Esophagus squamous epithelium (tissue), 5 donors: ENCODE measurements around the gene IRS1. TPM values are rescaled to one million over a fixed set of nuclear protein-coding genes. Genes with fewer than 3 reads are reported as not detected.
A peak's percentile ranks its signal among the peaks of the same experiment; 100 is the strongest.

Source experiments
- DNase-seq: peaks from one replicate; lab custom pipeline; 2025; lab: John Stamatoyannopoulos, UW
- H3K27ac ChIP-seq, 4 donors: fragments of 200-600 bp; sonication (generic); one replicate each; pipeline ENCODE4 v1.5.1; 2016 to 2019; ENCODE audit warnings: mild to moderate bottlenecking in 1 of 4
- H3K27me3 ChIP-seq, 4 donors: fragments of 200-600 bp; sonication (generic); 1 replicate in 3 of 4; 2 replicates in 1 of 4; pipeline versions ENCODE4 v1.5.1 to v1.6.0; 2017 to 2021; ENCODE audit warnings: antibody characterized with exemption in 1 of 4
- H3K36me3 ChIP-seq, 3 donors: fragments of 200-600 bp; sonication (generic); one replicate each; pipeline ENCODE4 v1.5.1; 2016 to 2019
- H3K4me1 ChIP-seq, 3 donors: fragments of 200-600 bp; sonication (generic); one replicate each; pipeline ENCODE4 v1.5.1; 2017 to 2019
- H3K4me3 ChIP-seq, 4 donors: fragments of 200-600 bp; sonication (generic); 1 replicate in 3 of 4; 2 replicates in 1 of 4; pipeline ENCODE4 v1.5.1; 2016 to 2019; ENCODE audit warnings: mild to moderate bottlenecking in 2 of 4, moderate library complexity in 1 of 4
- H3K9me3 ChIP-seq, 3 donors: fragments of 200-600 bp; sonication (generic); one replicate each; pipeline ENCODE4 v1.5.1; 2016 to 2019
- POLR2A ChIP-seq, 4 donors: fragments of 450-650 bp; IDR thresholded peaks; one replicate each; pipeline ENCODE4 v1.6.1; 2017; ENCODE audit warnings: antibody characterized with exemption in 4 of 4, mild to moderate bottlenecking in 4 of 4, moderate library complexity in 3 of 4
- WGBS, 2 donors: methylation state at CpG; one replicate each; pipeline ENCODE4 v1.1.5; 2018; 5-methylcytosine and 5-hydroxymethylcytosine counted together
- intact Hi-C: fragments of 100-400 bp; cut with DNase I; formaldehyde crosslinking; loops from one replicate; pipeline ENCODE4 v1.15.0; 2022
- total RNA-seq, 4 donors: library from RNA; depleted of rRNA; stranded (reverse); fragments of >200 nt; gene quantifications; one replicate each; pipeline ENCODE4 v1.1.0, GENCODE V29; 2016
- TF ChIP-seq, protein P1 (sequence below), 6 experiments: fragments of 450-650 bp in 4 of 6; fragments of 200-600 bp in 2 of 6; sonication (generic) in 2 of 6; IDR thresholded peaks; one replicate each; pipeline ENCODE4 v1.5.1; 2016 to 2019; ENCODE audit warnings: antibody characterized with exemption in 6 of 6, mild to moderate bottlenecking in 4 of 6, moderate library complexity in 4 of 6
- donor health status: DM: yes; HTN: yes; CAD: no.

Gene IRS1
- total RNA-seq, 4 donors from 2014 or later = 3.5 to 20.5 (median 14.2) TPM

DNA sequence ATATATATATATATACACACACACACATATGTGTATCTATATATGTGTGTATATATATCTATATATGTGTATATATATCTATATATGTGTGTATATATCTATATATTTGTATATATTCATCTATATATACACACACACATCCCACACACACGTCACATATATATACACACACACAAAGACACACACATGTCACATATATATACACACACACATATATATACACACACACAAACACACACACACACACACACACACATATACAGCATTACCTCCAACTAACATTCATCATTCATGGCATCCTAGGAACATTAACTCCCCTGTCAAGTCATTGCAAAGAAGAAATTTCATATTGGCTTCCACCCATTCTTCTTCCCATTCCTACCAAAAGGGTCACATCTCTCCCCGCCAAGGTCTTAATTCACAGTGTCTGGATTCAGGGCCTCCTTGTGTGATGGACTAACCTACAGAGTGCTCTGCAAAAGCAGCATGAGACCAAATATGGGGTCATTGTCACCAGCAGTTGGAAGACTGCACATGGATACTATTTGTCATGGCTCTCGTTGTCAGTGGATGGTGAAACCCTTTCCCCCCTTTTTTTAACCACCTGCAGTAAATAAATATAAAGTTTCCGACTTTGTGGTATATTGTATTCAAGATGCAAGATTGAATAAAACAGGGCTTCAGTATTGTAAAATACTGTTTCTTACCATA is 67.0 kb downstream of the IRS1 start:
- no peak for DNase-seq
- TF ChIP-seq, protein P1, sequence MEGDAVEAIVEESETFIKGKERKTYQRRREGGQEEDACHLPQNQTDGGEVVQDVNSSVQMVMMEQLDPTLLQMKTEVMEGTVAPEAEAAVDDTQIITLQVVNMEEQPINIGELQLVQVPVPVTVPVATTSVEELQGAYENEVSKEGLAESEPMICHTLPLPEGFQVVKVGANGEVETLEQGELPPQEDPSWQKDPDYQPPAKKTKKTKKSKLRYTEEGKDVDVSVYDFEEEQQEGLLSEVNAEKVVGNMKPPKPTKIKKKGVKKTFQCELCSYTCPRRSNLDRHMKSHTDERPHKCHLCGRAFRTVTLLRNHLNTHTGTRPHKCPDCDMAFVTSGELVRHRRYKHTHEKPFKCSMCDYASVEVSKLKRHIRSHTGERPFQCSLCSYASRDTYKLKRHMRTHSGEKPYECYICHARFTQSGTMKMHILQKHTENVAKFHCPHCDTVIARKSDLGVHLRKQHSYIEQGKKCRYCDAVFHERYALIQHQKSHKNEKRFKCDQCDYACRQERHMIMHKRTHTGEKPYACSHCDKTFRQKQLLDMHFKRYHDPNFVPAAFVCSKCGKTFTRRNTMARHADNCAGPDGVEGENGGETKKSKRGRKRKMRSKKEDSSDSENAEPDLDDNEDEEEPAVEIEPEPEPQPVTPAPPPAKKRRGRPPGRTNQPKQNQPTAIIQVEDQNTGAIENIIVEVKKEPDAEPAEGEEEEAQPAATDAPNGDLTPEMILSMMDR (IDR thresholded peaks at IDR 0.05) = no peak
- TF ChIP-seq POLR2A (IDR thresholded peaks at IDR 0.05) = no peak
- no peak overlapping the region for H3K4me3 ChIP-seq
- H3K4me1 ChIP-seq = no peaks in the 10 kb centered on the region
- no peaks in the 10 kb centered on the region for H3K27me3 ChIP-seq
- 92 to 93% methylated on average over 4 of the region's 4 CpGs for WGBS, 2 donors
- intact Hi-C loops = no loop called here
- H3K36me3 ChIP-seq = peaks cover 0 to 6% (median 0%) of the 10 kb centered on the region in 3 donors
- H3K9me3 ChIP-seq = no peaks in the 10 kb centered on the region
- no peak overlapping the region for H3K27ac ChIP-seq

DNA sequence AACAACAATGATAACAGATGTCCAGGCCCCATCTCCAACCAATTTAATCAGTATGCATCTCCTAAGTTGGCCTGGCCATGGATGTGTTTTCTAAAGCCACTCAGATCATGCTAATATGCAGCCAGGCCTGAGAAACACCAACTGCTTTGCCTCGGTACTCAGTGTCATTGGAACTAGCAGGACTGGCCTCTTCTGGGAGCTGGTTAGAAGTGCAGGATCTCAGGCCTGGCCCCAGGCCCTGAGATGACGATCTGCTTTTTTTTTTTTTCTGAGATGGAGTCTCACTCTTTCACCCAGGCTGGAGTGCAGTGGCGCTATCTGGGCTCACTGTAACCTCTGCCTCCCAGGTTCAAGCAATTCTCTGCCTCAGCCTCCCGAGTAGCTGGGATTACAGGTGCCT is 69.1 kb downstream of the IRS1 start:
- intact Hi-C loops = no loop called here
- WGBS, 2 donors = 70 to 71% methylated on average over 3 to 4 of the region's 4 CpGs
- H3K4me1 ChIP-seq = peaks cover 0 to 13% (median 0%) of the 10 kb centered on the region in 3 donors
- TF ChIP-seq, protein P1 (IDR thresholded peaks at IDR 0.05) = no peak
- H3K27me3 ChIP-seq = no peaks in the 10 kb centered on the region
- no peaks in the 10 kb centered on the region for H3K9me3 ChIP-seq
- no peak for DNase-seq
- peaks cover 0 to under 1% (median 0%) of the 10 kb centered on the region in 3 donors for H3K36me3 ChIP-seq
- no peak overlapping the region for H3K27ac ChIP-seq
- no peak overlapping the region for H3K4me3 ChIP-seq

DNA sequence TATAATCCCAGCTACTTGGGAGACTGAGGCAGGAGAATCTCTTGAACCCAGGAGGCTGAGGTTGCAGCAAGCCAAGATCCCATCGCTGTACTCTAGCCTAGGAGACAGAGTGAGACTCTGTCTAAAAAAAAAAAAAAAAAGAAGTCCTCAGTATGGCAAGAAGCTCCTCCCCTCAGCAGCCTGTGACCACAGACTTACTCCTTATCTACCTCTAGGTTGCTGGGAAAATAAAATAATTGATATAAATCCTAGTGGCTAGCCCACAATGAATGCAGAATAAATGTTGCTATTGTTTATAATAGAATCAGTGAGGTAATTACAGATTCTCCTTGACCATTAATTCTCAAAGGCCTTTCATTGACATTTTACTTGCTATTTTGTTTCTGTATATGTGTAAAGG is 70.6 kb downstream of the IRS1 start:
- intact Hi-C loops = no loop called here
- H3K36me3 ChIP-seq = no peaks in the 10 kb centered on the region
- peaks cover 0 to 26% (median 0%) of the 10 kb centered on the region in 3 donors for H3K4me1 ChIP-seq
- TF ChIP-seq, protein P1 (IDR thresholded peaks at IDR 0.05) = no peak
- no peak for TF ChIP-seq POLR2A (IDR thresholded peaks at IDR 0.05)
- no peak for DNase-seq
- no peaks in the 10 kb centered on the region for H3K27me3 ChIP-seq
- 78 to 100% methylated on average over 1 of the region's 1 CpG for WGBS, 2 donors
- H3K4me3 ChIP-seq = no peak overlapping the region
- no peak overlapping the region for H3K27ac ChIP-seq
- H3K9me3 ChIP-seq = no peaks in the 10 kb centered on the region

DNA sequence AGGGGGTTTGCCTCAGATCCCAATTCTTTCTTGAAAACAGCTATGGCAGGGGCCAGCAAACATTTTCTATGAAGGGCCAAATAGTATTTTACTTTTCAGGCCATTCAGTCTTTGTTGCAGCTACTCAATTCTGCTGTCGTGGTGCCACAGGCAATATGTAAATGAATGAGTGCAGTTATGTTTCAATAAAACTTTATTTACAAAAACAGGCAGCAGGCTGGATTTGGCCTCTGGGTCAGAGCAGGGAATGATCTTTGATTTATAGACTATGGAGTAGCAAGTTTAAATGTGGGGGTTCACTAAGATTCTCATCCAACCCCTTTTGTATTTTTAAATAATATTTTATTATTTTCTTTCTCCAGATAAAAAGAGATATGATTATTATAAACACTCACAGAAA is 72.4 kb downstream of the IRS1 start:
- intact Hi-C loops = no loop called here

DNA sequence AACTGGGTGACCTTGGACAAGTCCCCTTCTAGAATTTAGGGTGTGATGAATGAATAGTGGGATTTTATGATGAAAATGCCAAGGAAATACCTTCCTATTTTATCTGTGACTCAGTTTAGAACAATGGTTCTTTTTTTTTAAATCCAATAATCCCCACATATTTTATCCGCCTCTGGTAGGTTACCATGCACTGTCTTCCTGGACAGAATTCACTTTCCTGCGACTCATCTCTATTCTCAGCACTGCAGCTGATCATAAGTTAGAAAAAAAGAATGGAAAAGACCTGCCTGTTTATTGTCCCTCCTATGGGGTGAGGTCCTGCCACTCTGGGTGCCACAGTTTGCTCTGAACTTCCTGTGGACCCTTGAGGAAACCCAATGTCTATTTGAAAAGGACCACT is 73.1 kb downstream of the IRS1 start:
- 36 to 49% methylated on average over 2 of the region's 2 CpGs for WGBS, 2 donors
- Histone ChIP-seq H3K27me3 (no peaks in the 10 kb centered on the region), H3K9me3 (no peaks in the 10 kb centered on the region), H3K27ac (no peak overlapping the region), H3K4me3 (peak overlapping the region in 1 of 4 donors; percentile 39), H3K4me1 (peaks cover 0 to 30% (median 0%) of the 10 kb centered on the region in 3 donors), H3K36me3 (no peaks in the 10 kb centered on the region)
- DNase-seq = no peak
- TF ChIP-seq POLR2A (IDR thresholded peaks at IDR 0.05) = no peak
- TF ChIP-seq, protein P1 (IDR thresholded peaks at IDR 0.05) = no peak
- intact Hi-C loops = no loop called here

More for the DNA sequence above, 72.4 kb downstream of the IRS1 start:
- TF ChIP-seq POLR2A (IDR thresholded peaks at IDR 0.05) = no peak
- TF ChIP-seq, protein P1 (IDR thresholded peaks at IDR 0.05) = no peak
- DNase-seq = no peak
- WGBS, 2 donors = 42 to 57% methylated on average over 1 of the region's 1 CpG
- Histone ChIP-seq H3K9me3 (no peaks in the 10 kb centered on the region), H3K36me3 (no peaks in the 10 kb centered on the region), H3K27ac (no peak overlapping the region), H3K27me3 (no peaks in the 10 kb centered on the region), H3K4me1 (peaks cover 0 to 30% (median 0%) of the 10 kb centered on the region in 3 donors), H3K4me3 (no peak overlapping the region)
